CD4-positive, alpha-beta T cell treated with Interleukin-10 for 1 hour (primary cell): ENCODE data around the gene P2RY2.
"Not testable (repeated sequence)": the region's sequence is repeated elsewhere in the genome, so short reads cannot be mapped to it uniquely, and the experiment has no call there.

Source experiments
- DNase-seq: peaks from one replicate; pipeline ENCODE4 v3.0.0-alpha.2; 2020

Gene P2RY2

GRCh38 chr11:73270016-73270854, 52.2 kb downstream of the P2RY2 start:
- DNase-seq, result no peak

GRCh38 chr11:73270855-73271477, 52.9 kb downstream of the P2RY2 start:
- DNase-seq, result no peak

- DNase-seq, result not testable (repeated sequence)
Measured at GRCh38 chr11:73271478-73271865, 53.4 kb downstream of the P2RY2 start.

GRCh38 chr11:73271936-73272679, 54.0 kb downstream of the P2RY2 start, which contains the start of gene P2RY6:
P2RY6 (plus strand) TSS chr11:73272338; CDS start chr11:73296519, 24,181 bp downstream.
- no peak for DNase-seq

- no peak for DNase-seq
Measured at GRCh38 chr11:73272680-73273038, 54.6 kb downstream of the P2RY2 start.

- DNase-seq, result no peak
Measured at GRCh38 chr11:73273222-73273895, 55.3 kb downstream of the P2RY2 start.

GRCh38 chr11:73274191-73274590, 56.1 kb downstream of the P2RY2 start:
- not testable (repeated sequence) for DNase-seq

GRCh38 chr11:73274722-73275380, 56.8 kb downstream of the P2RY2 start:
- no peak for DNase-seq

- DNase-seq, result no peak
Measured at GRCh38 chr11:73275381-73275750, 57.3 kb downstream of the P2RY2 start.

GRCh38 chr11:73277467-73277866, 59.4 kb downstream of the P2RY2 start:
- DNase-seq, result no peak

GRCh38 chr11:73280626-73281025, 62.5 kb downstream of the P2RY2 start:
- no peak for DNase-seq

GRCh38 chr11:73281201-73281741, 63.2 kb downstream of the P2RY2 start:
- no peak for DNase-seq

GRCh38 chr11:73281796-73282660, 63.9 kb downstream of the P2RY2 start:
- DNase-seq, result no peak

- no peak for DNase-seq
Measured at GRCh38 chr11:73283276-73284000, 65.4 kb downstream of the P2RY2 start.

GRCh38 chr11:73284106-73284505, 66.0 kb downstream of the P2RY2 start:
- no peak for DNase-seq

- no peak for DNase-seq
Measured at GRCh38 chr11:73285721-73286120, 67.6 kb downstream of the P2RY2 start.
